ENCODE data around the gene PDE6B. TPM values are rescaled to one million over a fixed set of nuclear protein-coding genes. Genes with fewer than 3 reads are reported as not detected.
"Not testable (repeated sequence)": the region's sequence is repeated elsewhere in the genome, so short reads cannot be mapped to it uniquely, and the experiment has no call there.

PDE6B gene
- total RNA-seq, 1 donor from 2014 or later: 4.2 TPM

- intact Hi-C loops (cut with DNase I): no loop called here
- no peak overlapping the region for H3K4me3 ChIP-seq
- TF ChIP-seq POLR2A (IDR thresholded peaks at IDR 0.05): no peak
- TF ChIP-seq, protein P1, sequence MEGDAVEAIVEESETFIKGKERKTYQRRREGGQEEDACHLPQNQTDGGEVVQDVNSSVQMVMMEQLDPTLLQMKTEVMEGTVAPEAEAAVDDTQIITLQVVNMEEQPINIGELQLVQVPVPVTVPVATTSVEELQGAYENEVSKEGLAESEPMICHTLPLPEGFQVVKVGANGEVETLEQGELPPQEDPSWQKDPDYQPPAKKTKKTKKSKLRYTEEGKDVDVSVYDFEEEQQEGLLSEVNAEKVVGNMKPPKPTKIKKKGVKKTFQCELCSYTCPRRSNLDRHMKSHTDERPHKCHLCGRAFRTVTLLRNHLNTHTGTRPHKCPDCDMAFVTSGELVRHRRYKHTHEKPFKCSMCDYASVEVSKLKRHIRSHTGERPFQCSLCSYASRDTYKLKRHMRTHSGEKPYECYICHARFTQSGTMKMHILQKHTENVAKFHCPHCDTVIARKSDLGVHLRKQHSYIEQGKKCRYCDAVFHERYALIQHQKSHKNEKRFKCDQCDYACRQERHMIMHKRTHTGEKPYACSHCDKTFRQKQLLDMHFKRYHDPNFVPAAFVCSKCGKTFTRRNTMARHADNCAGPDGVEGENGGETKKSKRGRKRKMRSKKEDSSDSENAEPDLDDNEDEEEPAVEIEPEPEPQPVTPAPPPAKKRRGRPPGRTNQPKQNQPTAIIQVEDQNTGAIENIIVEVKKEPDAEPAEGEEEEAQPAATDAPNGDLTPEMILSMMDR (IDR thresholded peaks at IDR 0.05): no peak
- no peak for TF ChIP-seq POLR2AphosphoS5 (IDR thresholded peaks at IDR 0.05; ENCODE audit: insufficient read depth in 1 of 2, low read depth in 1 of 2)
- no peaks in the 10 kb centered on the region for H3K27me3 ChIP-seq
- no peak overlapping the region for H3K27ac ChIP-seq
- H3K36me3 ChIP-seq: no peaks in the 10 kb centered on the region
- no peaks in the 10 kb centered on the region for H3K9me3 ChIP-seq
- no peaks in the 10 kb centered on the region for H3K4me1 ChIP-seq
- DNase-seq (ENCODE audit: extremely low spot score in 2 of 2): no peak
Observed at GRCh38 chr4:634599-634985, 9.2 kb downstream of the PDE6B start.

- H3K27me3 ChIP-seq: not testable (repeated sequence)
Observed at GRCh38 chr4:635066-635835, 9.9 kb downstream of the PDE6B start.

GRCh38 chr4:635851-636627, 10.7 kb downstream of the PDE6B start:
- no peak for TF ChIP-seq POLR2A (IDR thresholded peaks at IDR 0.05)
- TF ChIP-seq, protein P1 (IDR thresholded peaks at IDR 0.05): no peak
- TF ChIP-seq POLR2AphosphoS5 (IDR thresholded peaks at IDR 0.05; ENCODE audit: insufficient read depth in 1 of 2, low read depth in 1 of 2): no peak
- H3K27me3 ChIP-seq: no peaks in the 10 kb centered on the region
- H3K36me3 ChIP-seq: no peaks in the 10 kb centered on the region
- no peaks in the 10 kb centered on the region for H3K4me1 ChIP-seq
- no peak overlapping the region for H3K4me3 ChIP-seq
- no peak overlapping the region for H3K27ac ChIP-seq
- no peaks in the 10 kb centered on the region for H3K9me3 ChIP-seq
- no peak for DNase-seq (ENCODE audit: extremely low spot score in 2 of 2)
- intact Hi-C loops (cut with DNase I): no loop called here

More at GRCh38 chr4:635066-635835, 9.9 kb downstream of the PDE6B start:
- H3K36me3 ChIP-seq; H3K4me1 ChIP-seq; H3K9me3 ChIP-seq; H3K27ac ChIP-seq; DNase-seq (ENCODE audit: extremely low spot score in 2 of 2); H3K4me3 ChIP-seq; intact Hi-C loops (cut with DNase I): not testable (repeated sequence)

GRCh38 chr4:636628-637159, 11.3 kb downstream of the PDE6B start:
- Histone ChIP-seq H3K4me3 (no peak overlapping the region), H3K4me1 (no peaks in the 10 kb centered on the region), H3K27ac (no peak overlapping the region), H3K27me3 (no peaks in the 10 kb centered on the region), H3K36me3 (no peaks in the 10 kb centered on the region), H3K9me3 (no peaks in the 10 kb centered on the region)
- DNase-seq (ENCODE audit: extremely low spot score in 2 of 2): no peak
- TF ChIP-seq POLR2A (IDR thresholded peaks at IDR 0.05) (no peak), POLR2AphosphoS5 (IDR thresholded peaks at IDR 0.05; ENCODE audit: insufficient read depth in 1 of 2, low read depth in 1 of 2) (no peak)
- TF ChIP-seq, protein P1 (IDR thresholded peaks at IDR 0.05): no peak
- intact Hi-C loops (cut with DNase I): no loop called here

DNA sequence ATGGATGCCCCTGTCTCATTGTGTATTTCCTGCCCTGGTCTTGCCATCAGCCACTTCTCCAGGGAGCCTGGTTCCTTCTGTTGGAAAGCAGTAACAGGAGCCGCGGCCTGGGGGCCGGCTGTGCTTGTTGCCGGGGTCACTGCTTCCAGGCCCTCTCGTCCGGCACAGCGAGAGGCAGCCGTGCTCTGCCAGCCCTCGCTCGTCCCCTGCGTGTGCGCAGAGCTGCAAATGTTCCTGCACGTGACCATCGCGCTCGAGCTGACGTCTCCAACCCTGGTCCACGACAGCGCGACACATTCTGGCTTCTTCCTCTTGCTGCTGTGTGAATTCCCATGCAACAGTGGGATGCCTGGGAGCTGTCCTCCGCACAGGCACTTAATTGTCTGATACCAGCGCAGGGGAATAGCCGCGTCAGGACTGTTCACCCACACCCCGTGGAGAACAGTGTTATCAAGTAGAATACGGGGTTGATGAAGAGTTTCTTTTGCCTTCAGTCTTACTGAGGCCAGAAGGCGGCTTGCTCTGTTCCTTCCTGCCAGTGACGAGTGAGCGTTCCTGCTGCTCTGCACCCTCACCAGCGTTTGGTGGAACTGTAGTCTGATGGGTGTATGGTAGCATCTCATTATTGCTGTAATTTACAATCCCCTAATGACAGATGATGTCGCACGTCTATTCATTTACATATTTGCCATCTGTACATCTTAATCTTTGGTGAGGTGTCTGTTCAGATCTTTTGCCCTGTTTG, 12.3 kb downstream of the PDE6B start:
- no peak for DNase-seq (ENCODE audit: extremely low spot score in 2 of 2)
- Histone ChIP-seq H3K36me3 (no peaks in the 10 kb centered on the region), H3K9me3 (no peaks in the 10 kb centered on the region), H3K27ac (no peak overlapping the region), H3K27me3 (no peaks in the 10 kb centered on the region), H3K4me1 (no peaks in the 10 kb centered on the region), H3K4me3 (no peak overlapping the region)
- TF ChIP-seq POLR2AphosphoS5 (IDR thresholded peaks at IDR 0.05; ENCODE audit: insufficient read depth in 1 of 2, low read depth in 1 of 2) (no peak), POLR2A (IDR thresholded peaks at IDR 0.05) (no peak)
- TF ChIP-seq, protein P1 (IDR thresholded peaks at IDR 0.05): no peak
- intact Hi-C loops (cut with DNase I): no loop called here

DNA sequence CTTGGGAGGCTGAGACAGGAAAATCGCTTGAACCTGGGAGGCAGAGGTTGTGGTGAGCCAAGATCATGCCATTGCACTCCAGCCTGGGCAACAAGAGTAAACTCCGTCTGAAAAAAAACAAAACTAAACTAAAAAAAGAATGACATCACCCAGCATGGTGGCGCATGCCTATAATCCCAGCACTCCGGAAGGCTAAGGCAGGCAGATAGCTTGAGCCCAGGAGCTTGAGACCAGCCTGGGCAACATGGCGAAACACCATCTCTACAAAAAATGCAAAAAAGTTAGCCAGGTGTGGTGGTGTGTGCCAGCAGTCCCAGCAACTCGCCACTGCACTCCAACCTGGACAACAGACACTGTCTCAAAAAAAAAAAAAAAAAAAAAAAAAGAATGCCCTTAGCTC, 17.0 kb downstream of the PDE6B start:
- H3K27ac ChIP-seq; intact Hi-C loops (cut with DNase I); H3K4me3 ChIP-seq; H3K27me3 ChIP-seq; DNase-seq (ENCODE audit: extremely low spot score in 2 of 2); H3K36me3 ChIP-seq; H3K9me3 ChIP-seq; H3K4me1 ChIP-seq: not testable (repeated sequence)
